Brain microvascular endothelial cell (primary cell): ENCODE data around the gene MTCL3.

Source experiments
- DNase-seq: peaks from one replicate; pipeline ENCODE4 v3.0.0-alpha.2; 2020
- H3K27ac ChIP-seq: fragments of 250-450 bp; sonication (Bioruptor Pico); 2 replicates; pipeline ENCODE4 v1.5.1; 2020; ENCODE audit warnings: mild to moderate bottlenecking, moderate library complexity
- H3K27me3 ChIP-seq: fragments of 250-450 bp; sonication (Bioruptor Pico); replicated peaks from 2 replicates; pipeline ENCODE4 v1.5.1; 2020; ENCODE audit warnings: mild to moderate bottlenecking
- H3K36me3 ChIP-seq: fragments of 250-450 bp; sonication (Bioruptor Pico); replicated peaks from 2 replicates; pipeline ENCODE4 v1.5.1; 2020; ENCODE audit warnings: mild to moderate bottlenecking
- H3K4me3 ChIP-seq: 2 replicates; pipeline ENCODE4 v1.5.1; 2011; ENCODE audit warnings: low read depth, mild to moderate bottlenecking, control low read depth, low read length, moderate library complexity
- CTCF ChIP-seq: IDR thresholded peaks from 2 replicates; pipeline ENCODE4 v1.5.1; 2011; ENCODE audit warnings: low read depth, mild to moderate bottlenecking, moderate library complexity, low read length, control low read depth, inconsistent platforms; ENCODE audit errors: missing control alignments
- in situ Hi-C: cut with HindIII; loops from 2 replicates; pipeline ENCODE4 v1.10.0; 2017; ENCODE audit warnings: low sequenced_read_pairs, low pct_ligation_motif_present

MTCL3 gene

GRCh38 chr6:127503022-127503421 is 16.1 kb downstream of the MTCL3 start:
- Histone ChIP-seq H3K27me3 (no peaks in the 10 kb centered on the region), H3K27ac (no peak overlapping the region), H3K36me3 (no peaks in the 10 kb centered on the region), H3K4me3 (no peak overlapping the region)
- no peak for TF ChIP-seq CTCF
- DNase-seq = no peak
- in situ Hi-C loops = no loop called here

GRCh38 chr6:127497410-127497809 is 21.7 kb downstream of the MTCL3 start:
- no peak for DNase-seq
- Histone ChIP-seq H3K36me3 (no peaks in the 10 kb centered on the region), H3K27me3 (no peaks in the 10 kb centered on the region), H3K27ac (no peak overlapping the region), H3K4me3 (no peak overlapping the region)
- in situ Hi-C loops = no loop called here
- no peak for TF ChIP-seq CTCF

- H3K36me3 ChIP-seq = no peaks in the 10 kb centered on the region
- no peaks in the 10 kb centered on the region for H3K27me3 ChIP-seq
- H3K27ac ChIP-seq = no peak overlapping the region
- DNase-seq = no peak
- no peak for TF ChIP-seq CTCF
- in situ Hi-C loops = no loop called here
- H3K4me3 ChIP-seq = no peak overlapping the region
Measured at GRCh38 chr6:127496471-127496870, 22.7 kb downstream of the MTCL3 start.

GRCh38 chr6:127494240-127494767 is 24.8 kb downstream of the MTCL3 start:
- peaks cover 7% of the 10 kb centered on the region for H3K36me3 ChIP-seq
- no peak overlapping the region for H3K4me3 ChIP-seq
- H3K27ac ChIP-seq = no peak overlapping the region
- DNase-seq = no peak
- no peak for TF ChIP-seq CTCF
- in situ Hi-C loops = no loop called here
- no peaks in the 10 kb centered on the region for H3K27me3 ChIP-seq

DNA sequence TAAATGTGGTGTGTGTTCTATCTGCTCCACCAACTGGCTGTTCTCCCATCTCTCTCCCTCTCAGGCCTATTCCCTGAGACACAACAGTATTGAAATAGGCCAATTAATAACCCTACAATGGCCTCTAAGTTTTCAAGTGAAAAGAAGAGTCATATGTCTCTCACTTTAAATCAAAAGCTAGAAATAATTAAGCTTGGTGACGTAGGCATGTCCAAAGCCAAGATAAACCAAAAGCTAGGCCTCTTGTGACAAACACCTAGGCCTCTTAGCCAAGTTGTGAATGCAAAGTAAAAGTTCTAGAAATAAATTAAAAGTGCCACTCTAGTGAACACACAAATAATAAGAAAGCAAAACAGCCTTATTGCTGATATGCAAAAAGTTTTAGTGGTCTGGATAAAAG is 29.9 kb downstream of the MTCL3 start:
- no peak overlapping the region for H3K27ac ChIP-seq
- no peak for DNase-seq
- in situ Hi-C loops = no loop called here
- H3K4me3 ChIP-seq = no peak overlapping the region
- H3K36me3 ChIP-seq = peaks cover 7% of the 10 kb centered on the region
- H3K27me3 ChIP-seq = no peaks in the 10 kb centered on the region
- TF ChIP-seq CTCF = no peak

DNA sequence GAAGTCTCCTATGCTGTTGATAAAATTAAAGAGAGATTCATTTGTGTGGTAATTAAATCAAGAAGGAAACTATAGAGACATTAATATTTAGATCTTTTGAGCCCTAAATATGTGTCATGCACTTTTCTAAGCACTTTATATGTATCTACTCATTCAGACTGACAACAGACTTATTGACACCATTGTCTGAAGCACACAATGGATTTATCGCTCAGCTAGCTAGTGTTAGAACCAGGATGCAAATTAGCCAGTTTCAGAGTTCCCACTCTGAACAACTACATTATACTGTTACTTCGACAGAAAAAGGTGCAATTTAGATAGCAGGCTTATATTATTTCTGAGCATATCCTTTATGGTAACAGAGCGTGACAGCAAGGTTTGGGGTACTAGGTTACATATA is 32.2 kb downstream of the MTCL3 start:
- in situ Hi-C loops = no loop called here
- no peak for TF ChIP-seq CTCF
- H3K4me3 ChIP-seq = no peak overlapping the region

More for the DNA sequence above, 32.2 kb downstream of the MTCL3 start:
- no peak for DNase-seq
- H3K27me3 ChIP-seq = no peaks in the 10 kb centered on the region
- H3K36me3 ChIP-seq = peaks cover 7% of the 10 kb centered on the region
- no peak overlapping the region for H3K27ac ChIP-seq
